Tibial artery (tissue), 4 donors: ENCODE measurements around the gene DMD.

Experiments used
- DNase-seq, 2 donors: peaks; one replicate each; pipeline ENCODE4 v3.0.0-alpha.2; 2019
- H3K27ac ChIP-seq, 2 donors: fragments of 200-600 bp; sonication (generic) in 1 of 2; 1 replicate in 1 of 2; 2 replicates in 1 of 2; pipeline ENCODE4 v1.5.1; 2018 to 2019; ENCODE audit warnings: mild to moderate bottlenecking in 1 of 2
- H3K27me3 ChIP-seq, 2 donors: fragments of 200-600 bp; sonication (generic) in 1 of 2; one replicate each; pipeline versions ENCODE4 v1.5.1 to v1.6.0; 2016 to 2019
- H3K36me3 ChIP-seq, 3 donors: fragments of 200-600 bp; sonication (generic) in 2 of 3; one replicate each; pipeline ENCODE4 v1.5.1; 2016 to 2019; ENCODE audit warnings: mild to moderate bottlenecking in 2 of 3
- H3K4me1 ChIP-seq, 4 donors: fragments of 200-600 bp; sonication (generic) in 2 of 4; 1 replicate in 3 of 4; 2 replicates in 1 of 4; pipeline ENCODE4 v1.5.1; 2016 to 2019
- H3K4me3 ChIP-seq, 2 donors: fragments of 200-600 bp; sonication (generic) in 1 of 2; 1 replicate in 1 of 2; 2 replicates in 1 of 2; pipeline ENCODE4 v1.5.1; 2018 to 2019; ENCODE audit warnings: mild to moderate bottlenecking in 2 of 2
- H3K9me3 ChIP-seq, 3 donors: fragments of 200-600 bp; sonication (generic) in 1 of 3; one replicate each; pipeline ENCODE4 v1.5.1; 2016 to 2019
- intact Hi-C: fragments of 100-400 bp; cut with DNase I; formaldehyde crosslinking; loops from one replicate; pipeline ENCODE4 v1.15.0; 2023; ENCODE audit warnings: low total_unique reads
- TF ChIP-seq, protein P1 (sequence below), 2 experiments: fragments of 200-600 bp in 1 of 2; fragments of 450-650 bp in 1 of 2; IDR thresholded peaks; one replicate each; pipeline ENCODE4 v1.5.1; 2017 to 2019; ENCODE audit warnings: antibody characterized with exemption in 2 of 2, mild to moderate bottlenecking in 1 of 2, moderate library complexity in 1 of 2

Gene DMD

DNA sequence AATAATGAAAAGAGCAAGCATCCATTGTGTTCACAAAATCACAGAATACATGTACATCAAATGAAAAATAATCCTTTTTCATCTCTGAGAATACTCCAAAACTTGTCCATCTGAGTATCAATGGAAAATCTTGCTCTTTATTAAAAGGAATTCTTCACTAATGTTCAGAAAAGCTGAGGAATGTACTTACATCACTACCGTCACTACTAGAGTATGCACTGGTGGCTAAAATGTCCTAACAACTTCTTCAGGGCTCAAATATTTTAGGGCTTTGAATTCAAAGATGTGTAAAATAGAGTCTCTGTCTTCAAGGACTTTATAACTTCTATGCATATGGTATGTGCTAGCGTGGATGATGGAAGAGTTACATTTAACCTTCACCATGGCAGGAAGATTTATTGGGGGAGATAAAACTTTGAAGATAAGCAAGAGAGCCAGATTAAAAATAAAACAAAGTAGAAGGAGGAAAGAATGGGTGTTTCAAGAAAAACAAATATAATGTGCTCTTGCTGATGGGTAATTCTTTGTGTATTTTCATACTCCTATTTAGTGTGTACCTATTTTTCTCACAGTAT, 55.1 kb downstream of the DMD start:
- no peaks in the 10 kb centered on the region for H3K27me3 ChIP-seq
- H3K4me3 ChIP-seq: no peak overlapping the region
- DNase-seq: no peak
- H3K36me3 ChIP-seq: no peaks in the 10 kb centered on the region
- intact Hi-C loops: no loop called here
- H3K27ac ChIP-seq: no peak overlapping the region
- TF ChIP-seq, protein P1, sequence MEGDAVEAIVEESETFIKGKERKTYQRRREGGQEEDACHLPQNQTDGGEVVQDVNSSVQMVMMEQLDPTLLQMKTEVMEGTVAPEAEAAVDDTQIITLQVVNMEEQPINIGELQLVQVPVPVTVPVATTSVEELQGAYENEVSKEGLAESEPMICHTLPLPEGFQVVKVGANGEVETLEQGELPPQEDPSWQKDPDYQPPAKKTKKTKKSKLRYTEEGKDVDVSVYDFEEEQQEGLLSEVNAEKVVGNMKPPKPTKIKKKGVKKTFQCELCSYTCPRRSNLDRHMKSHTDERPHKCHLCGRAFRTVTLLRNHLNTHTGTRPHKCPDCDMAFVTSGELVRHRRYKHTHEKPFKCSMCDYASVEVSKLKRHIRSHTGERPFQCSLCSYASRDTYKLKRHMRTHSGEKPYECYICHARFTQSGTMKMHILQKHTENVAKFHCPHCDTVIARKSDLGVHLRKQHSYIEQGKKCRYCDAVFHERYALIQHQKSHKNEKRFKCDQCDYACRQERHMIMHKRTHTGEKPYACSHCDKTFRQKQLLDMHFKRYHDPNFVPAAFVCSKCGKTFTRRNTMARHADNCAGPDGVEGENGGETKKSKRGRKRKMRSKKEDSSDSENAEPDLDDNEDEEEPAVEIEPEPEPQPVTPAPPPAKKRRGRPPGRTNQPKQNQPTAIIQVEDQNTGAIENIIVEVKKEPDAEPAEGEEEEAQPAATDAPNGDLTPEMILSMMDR (IDR thresholded peaks at IDR 0.05): no peak
- H3K9me3 ChIP-seq: no peaks in the 10 kb centered on the region
- peaks cover 0 to 11% (median 2%) of the 10 kb centered on the region in 4 donors for H3K4me1 ChIP-seq

GRCh38 chrX:33149580-33149979, 61.8 kb downstream of the DMD start:
- intact Hi-C loops: no loop called here
- no peak for DNase-seq
- TF ChIP-seq, protein P1 (IDR thresholded peaks at IDR 0.05): no peak
- H3K27ac ChIP-seq: no peak overlapping the region
- no peaks in the 10 kb centered on the region for H3K9me3 ChIP-seq
- no peaks in the 10 kb centered on the region for H3K36me3 ChIP-seq
- no peak overlapping the region for H3K4me3 ChIP-seq
- H3K4me1 ChIP-seq: no peaks in the 10 kb centered on the region
- no peaks in the 10 kb centered on the region for H3K27me3 ChIP-seq

GRCh38 chrX:33149085-33149484, 62.3 kb downstream of the DMD start:
- no peaks in the 10 kb centered on the region for H3K27me3 ChIP-seq
- H3K36me3 ChIP-seq: no peaks in the 10 kb centered on the region
- no peak for DNase-seq
- TF ChIP-seq, protein P1 (IDR thresholded peaks at IDR 0.05): no peak
- H3K4me3 ChIP-seq: no peak overlapping the region
- no peak overlapping the region for H3K27ac ChIP-seq
- H3K9me3 ChIP-seq: no peaks in the 10 kb centered on the region
- intact Hi-C loops: no loop called here
- peaks cover 0 to under 1% (median 0%) of the 10 kb centered on the region in 4 donors for H3K4me1 ChIP-seq

DNA sequence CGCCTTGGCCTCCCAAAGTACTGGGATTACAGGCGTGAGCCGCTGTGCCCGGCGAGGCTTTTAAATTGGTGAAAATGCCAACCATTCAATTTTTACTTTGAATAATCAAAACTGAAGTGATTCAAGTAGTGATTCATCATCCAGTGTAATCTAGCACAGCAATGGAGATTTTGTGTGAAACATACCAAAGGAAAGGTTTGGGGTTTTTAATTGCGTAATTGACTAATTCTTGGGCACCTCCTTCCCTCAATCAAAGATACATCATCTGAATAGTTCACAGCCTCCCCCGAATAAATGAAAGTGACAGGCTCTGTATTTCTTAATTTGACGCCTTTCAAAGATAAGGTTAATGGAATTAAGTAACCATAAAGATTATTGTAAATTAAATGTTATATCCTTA, 69.0 kb downstream of the DMD start:
- DNase-seq: no peak
- TF ChIP-seq, protein P1 (IDR thresholded peaks at IDR 0.05): no peak
- Histone ChIP-seq H3K4me3 (no peak overlapping the region), H3K27ac (no peak overlapping the region), H3K4me1 (peaks cover 0 to 18% (median 0%) of the 10 kb centered on the region in 4 donors), H3K27me3 (no peaks in the 10 kb centered on the region), H3K9me3 (no peaks in the 10 kb centered on the region), H3K36me3 (no peaks in the 10 kb centered on the region)
- intact Hi-C loops: no loop called here

DNA sequence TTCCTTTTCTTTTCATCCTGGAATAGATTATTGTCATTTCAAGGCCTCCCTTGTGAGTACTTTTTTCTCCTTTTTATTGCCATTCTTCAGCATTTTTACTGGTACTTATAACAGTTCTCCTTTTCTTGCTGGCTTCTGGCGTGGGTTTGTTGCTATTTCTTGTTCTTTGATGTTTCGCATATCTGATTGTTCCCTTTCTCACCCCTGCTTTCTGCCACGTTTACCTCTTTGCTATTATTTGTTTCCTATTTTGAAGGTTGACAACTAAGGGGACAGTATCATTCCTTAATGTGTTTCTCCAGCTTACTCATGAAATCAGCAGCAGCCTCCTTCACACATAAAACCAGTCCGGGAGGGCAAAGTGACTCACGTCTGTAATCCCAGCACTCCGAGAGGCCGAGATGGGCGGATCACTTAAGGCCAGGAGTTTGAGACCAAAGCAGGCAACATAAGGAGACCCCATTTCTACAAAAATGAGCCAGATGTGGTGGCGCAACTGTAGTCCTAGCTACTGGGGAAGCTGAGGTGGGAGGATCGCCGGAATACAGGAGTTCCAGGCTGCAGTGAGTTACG, 72.6 kb downstream of the DMD start:
- DNase-seq: peak in 1 of 2 donors; percentile 21
- Histone ChIP-seq H3K4me1 (peaks cover 0 to 20% (median 0%) of the 10 kb centered on the region in 4 donors), H3K27ac (peak overlapping the region in 1 of 2 donors; percentile 25), H3K4me3 (no peak overlapping the region), H3K36me3 (no peaks in the 10 kb centered on the region), H3K9me3 (no peaks in the 10 kb centered on the region), H3K27me3 (no peaks in the 10 kb centered on the region)
- intact Hi-C loops: no loop called here
- TF ChIP-seq, protein P1 (IDR thresholded peaks at IDR 0.05): no peak
